NOMO-1 treated with DMSO at 0.1 percent for 48 hours (cell line): Measurements from ENCODE around the gene TNFRSF21.
"Not testable (repeated sequence)": the region's sequence is repeated elsewhere in the genome, so short reads cannot be mapped to it uniquely, and the experiment has no call there.

Experiments used
- DNase-seq: peaks from one replicate; lab custom pipeline; 2025; ENCODE audit not compliant: unreplicated experiment; lab: John Stamatoyannopoulos, UW

The TNFRSF21 gene

GRCh38 chr6:47290124-47290834 lies 19.4 kb downstream of the TNFRSF21 start:
- DNase-seq, result no peak

GRCh38 chr6:47288267-47289090 lies 21.2 kb downstream of the TNFRSF21 start:
- DNase-seq, result no peak

- no peak for DNase-seq
Measured at GRCh38 chr6:47286301-47286700, 23.4 kb downstream of the TNFRSF21 start.

GRCh38 chr6:47283993-47284392 lies 25.7 kb downstream of the TNFRSF21 start:
- DNase-seq, result no peak

GRCh38 chr6:47278545-47278944 lies 31.2 kb downstream of the TNFRSF21 start:
- peak; percentile 79 for DNase-seq

- DNase-seq, result no peak
Measured at GRCh38 chr6:47277702-47278101, 32.0 kb downstream of the TNFRSF21 start.

GRCh38 chr6:47276377-47276776 lies 33.3 kb downstream of the TNFRSF21 start:
- no peak for DNase-seq

- DNase-seq, result no peak
Measured at GRCh38 chr6:47275640-47276039, 34.1 kb downstream of the TNFRSF21 start.

GRCh38 chr6:47275132-47275531 lies 34.6 kb downstream of the TNFRSF21 start:
- DNase-seq, result not testable (repeated sequence)

GRCh38 chr6:47268572-47269187 lies 41.0 kb downstream of the TNFRSF21 start:
- DNase-seq, result no peak

- DNase-seq, result no peak
Measured at GRCh38 chr6:47267301-47267700, 42.4 kb downstream of the TNFRSF21 start.

- DNase-seq, result no peak
Measured at GRCh38 chr6:47265971-47266370, 43.7 kb downstream of the TNFRSF21 start.

- no peak for DNase-seq
Measured at GRCh38 chr6:47264775-47265184, 44.9 kb downstream of the TNFRSF21 start.

- no peak for DNase-seq
Measured at GRCh38 chr6:47263268-47263667, 46.4 kb downstream of the TNFRSF21 start.

GRCh38 chr6:47262231-47262630 lies 47.5 kb downstream of the TNFRSF21 start:
- no peak for DNase-seq

GRCh38 chr6:47261191-47261590 lies 48.5 kb downstream of the TNFRSF21 start:
- no peak for DNase-seq

GRCh38 chr6:47260021-47260420 lies 49.7 kb downstream of the TNFRSF21 start:
- DNase-seq, result no peak

- DNase-seq, result no peak
Measured at GRCh38 chr6:47258724-47259347, 50.9 kb downstream of the TNFRSF21 start.

GRCh38 chr6:47256981-47257730 lies 52.5 kb downstream of the TNFRSF21 start:
- no peak for DNase-seq

GRCh38 chr6:47256361-47256760 lies 53.3 kb downstream of the TNFRSF21 start:
- no peak for DNase-seq

- DNase-seq, result no peak
Measured at GRCh38 chr6:47254906-47255305, 54.8 kb downstream of the TNFRSF21 start.
